Osteoblast (primary cell): Measurements from ENCODE around the gene MEG3. TPM values are rescaled to one million over a fixed set of nuclear protein-coding genes. Genes with fewer than 3 reads are reported as not detected.

Source experiments
- DNase-seq: peaks from one replicate; pipeline ENCODE4 v3.0.0; 2011; ENCODE audit warnings: low spot score, mixed read lengths; ENCODE audit not compliant: insufficient read length; ENCODE audit errors: missing footprints
- H2AFZ ChIP-seq: 2 replicates; pipeline ENCODE4 v1.6.0; 2011; ENCODE audit warnings: mild to moderate bottlenecking, low read length
- H3K27ac ChIP-seq: 2 replicates; pipeline ENCODE4 v1.5.1; 2011; ENCODE audit warnings: mild to moderate bottlenecking, low read depth, low read length, moderate library complexity
- H3K27me3 ChIP-seq: 2 replicates; pipeline ENCODE4 v1.6.0; 2012; ENCODE audit warnings: mild to moderate bottlenecking, control low read depth, inconsistent platforms, low read length, moderate library complexity; ENCODE audit not compliant: insufficient read depth
- H3K36me3 ChIP-seq: 2 replicates; pipeline ENCODE4 v1.5.1; 2011; ENCODE audit warnings: mild to moderate bottlenecking, low read length, control low read depth, moderate library complexity; ENCODE audit not compliant: insufficient read depth
- H3K4me1 ChIP-seq: 2 replicates; pipeline ENCODE4 v1.5.1; 2011; ENCODE audit warnings: mild to moderate bottlenecking, low read length, control low read depth, moderate library complexity; ENCODE audit not compliant: insufficient read depth
- H3K4me2 ChIP-seq: 2 replicates; pipeline ENCODE4 v1.6.0; 2011; ENCODE audit warnings: mild to moderate bottlenecking, low read length; ENCODE audit not compliant: insufficient read depth
- H3K4me3 ChIP-seq: fragments of 200-600 bp; sonication (generic); 3 replicates; pipeline ENCODE4 v1.5.1; 2012; ENCODE audit warnings: mild to moderate bottlenecking, low read length, inconsistent platforms; ENCODE audit not compliant: insufficient read depth
- H3K79me2 ChIP-seq: 2 replicates; pipeline ENCODE4 v1.6.0; 2012; ENCODE audit warnings: mild to moderate bottlenecking, low read length, control low read depth, inconsistent platforms; ENCODE audit not compliant: insufficient read depth
- H3K9me3 ChIP-seq: 2 replicates; pipeline ENCODE4 v1.5.1; 2011; ENCODE audit warnings: low read depth, low read length, control low read depth
- H4K20me1 ChIP-seq: 2 replicates; pipeline ENCODE4 v1.6.0; 2012; ENCODE audit warnings: mild to moderate bottlenecking, low read length, control low read depth; ENCODE audit not compliant: insufficient read depth
- total RNA-seq: library from RNA; depleted of rRNA; stranded (reverse); fragments of >200 nt; gene quantifications from 2 replicates; pipeline ENCODE4 v1.2.3, GENCODE V29; 2012
- TF ChIP-seq, protein P1 (sequence below): IDR thresholded peaks from 2 replicates; pipeline ENCODE4 v1.5.1; 2011; ENCODE audit warnings: mild to moderate bottlenecking, low read depth, low read length, moderate library complexity; ENCODE audit errors: extremely low read depth

MEG3 gene
- total RNA-seq, 1 donor = 200 TPM

DNA sequence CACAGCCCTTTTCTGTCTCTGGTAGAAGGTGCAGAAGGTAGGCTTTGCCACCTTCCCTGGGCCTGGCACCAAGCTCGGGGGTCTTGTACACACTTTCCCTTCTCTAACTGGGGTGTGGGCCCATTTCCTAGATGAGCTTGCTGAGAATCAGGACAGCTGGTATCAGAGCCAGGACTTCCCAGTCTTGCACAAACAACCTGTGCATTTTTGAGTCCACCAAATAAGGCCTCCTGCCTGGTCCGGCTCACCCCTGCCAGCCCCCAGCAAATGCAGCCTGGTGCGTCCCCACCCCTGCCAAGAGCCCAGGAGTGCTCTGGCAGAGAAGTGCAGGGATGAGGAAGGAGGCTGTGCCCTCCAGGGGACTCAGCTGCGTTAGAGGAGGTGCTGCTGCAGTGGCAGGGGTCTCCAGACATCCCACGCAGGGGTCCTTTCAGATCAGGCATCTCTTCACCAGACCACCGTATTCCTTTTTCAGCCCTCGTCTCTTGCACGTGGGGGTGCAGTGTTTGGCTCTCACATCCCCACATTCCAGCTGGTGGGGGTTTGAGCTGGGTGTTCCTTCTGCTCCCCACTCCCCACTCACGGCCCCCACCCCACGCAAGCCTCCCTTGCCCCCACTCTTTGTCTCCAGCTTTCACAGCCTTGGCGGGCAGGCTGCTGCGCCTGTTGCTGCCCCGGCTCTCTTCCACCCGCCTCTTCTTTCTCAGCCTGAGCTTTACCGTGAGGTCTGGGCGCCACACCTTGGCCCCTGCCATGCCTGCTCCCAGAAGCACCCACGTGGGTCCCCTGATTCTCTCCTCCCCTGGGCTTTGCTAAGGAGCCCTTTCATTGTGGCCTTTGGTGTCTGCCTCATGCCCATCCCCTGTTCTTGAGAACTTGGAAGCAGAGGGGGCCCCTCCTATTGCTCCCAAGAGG is 32.3 kb downstream of the MEG3 start:
- Histone ChIP-seq H2AFZ (no peak overlapping the region), H3K9me3 (no peaks in the 10 kb centered on the region), H3K4me3 (no peak overlapping the region), H3K36me3 (peaks cover 35% of the 10 kb centered on the region), H3K79me2 (peaks cover 98% of the 10 kb centered on the region), H4K20me1 (peaks cover 72% of the 10 kb centered on the region), H3K4me1 (peaks cover 7% of the 10 kb centered on the region), H3K27me3 (no peaks in the 10 kb centered on the region), H3K27ac (no peak overlapping the region), H3K4me2 (no peak overlapping the region)
- DNase-seq = peak; percentile 68
- TF ChIP-seq, protein P1, sequence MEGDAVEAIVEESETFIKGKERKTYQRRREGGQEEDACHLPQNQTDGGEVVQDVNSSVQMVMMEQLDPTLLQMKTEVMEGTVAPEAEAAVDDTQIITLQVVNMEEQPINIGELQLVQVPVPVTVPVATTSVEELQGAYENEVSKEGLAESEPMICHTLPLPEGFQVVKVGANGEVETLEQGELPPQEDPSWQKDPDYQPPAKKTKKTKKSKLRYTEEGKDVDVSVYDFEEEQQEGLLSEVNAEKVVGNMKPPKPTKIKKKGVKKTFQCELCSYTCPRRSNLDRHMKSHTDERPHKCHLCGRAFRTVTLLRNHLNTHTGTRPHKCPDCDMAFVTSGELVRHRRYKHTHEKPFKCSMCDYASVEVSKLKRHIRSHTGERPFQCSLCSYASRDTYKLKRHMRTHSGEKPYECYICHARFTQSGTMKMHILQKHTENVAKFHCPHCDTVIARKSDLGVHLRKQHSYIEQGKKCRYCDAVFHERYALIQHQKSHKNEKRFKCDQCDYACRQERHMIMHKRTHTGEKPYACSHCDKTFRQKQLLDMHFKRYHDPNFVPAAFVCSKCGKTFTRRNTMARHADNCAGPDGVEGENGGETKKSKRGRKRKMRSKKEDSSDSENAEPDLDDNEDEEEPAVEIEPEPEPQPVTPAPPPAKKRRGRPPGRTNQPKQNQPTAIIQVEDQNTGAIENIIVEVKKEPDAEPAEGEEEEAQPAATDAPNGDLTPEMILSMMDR = no peak

DNA sequence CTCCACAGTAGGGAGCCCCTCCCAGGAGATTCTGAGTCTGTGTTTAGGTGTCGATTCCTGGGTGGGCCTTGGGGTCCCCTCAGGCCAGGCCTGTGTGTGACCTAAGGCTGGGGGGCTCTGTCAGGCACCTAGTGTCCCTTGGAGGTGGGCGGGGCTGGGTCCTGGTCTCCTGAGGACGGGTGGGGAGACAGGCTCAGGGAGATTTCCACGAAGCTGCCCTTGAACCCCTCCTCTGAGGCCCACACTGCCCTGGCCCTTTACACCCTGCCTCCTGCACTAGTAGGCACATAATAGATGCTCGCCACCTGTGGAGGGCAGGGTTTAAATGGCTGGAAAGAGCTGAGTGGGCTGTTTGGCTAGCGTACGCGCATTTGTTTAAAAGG is 32.9 kb downstream of the MEG3 start:
- peaks cover 7% of the 10 kb centered on the region for H3K4me1 ChIP-seq
- no peak overlapping the region for H3K4me2 ChIP-seq
- peak; percentile 17 for DNase-seq
- no peak overlapping the region for H2AFZ ChIP-seq
- H4K20me1 ChIP-seq = peaks cover 74% of the 10 kb centered on the region
- TF ChIP-seq, protein P1 = no peak
- no peak overlapping the region for H3K27ac ChIP-seq
- no peak overlapping the region for H3K4me3 ChIP-seq
- no peaks in the 10 kb centered on the region for H3K27me3 ChIP-seq
- H3K36me3 ChIP-seq = peaks cover 40% of the 10 kb centered on the region
- H3K9me3 ChIP-seq = no peaks in the 10 kb centered on the region
- H3K79me2 ChIP-seq = peaks cover 99% of the 10 kb centered on the region

GRCh38 chr14:100859781-100860180 is 33.9 kb downstream of the MEG3 start:
- no peak for DNase-seq
- no peak overlapping the region for H3K4me2 ChIP-seq
- peaks cover 7% of the 10 kb centered on the region for H3K4me1 ChIP-seq
- H4K20me1 ChIP-seq = peaks cover 77% of the 10 kb centered on the region
- H3K79me2 ChIP-seq = peaks cover 95% of the 10 kb centered on the region
- H3K36me3 ChIP-seq = peaks cover 38% of the 10 kb centered on the region
- no peak overlapping the region for H3K4me3 ChIP-seq
- no peak overlapping the region for H3K27ac ChIP-seq
- H3K27me3 ChIP-seq = no peaks in the 10 kb centered on the region
- H3K9me3 ChIP-seq = no peaks in the 10 kb centered on the region
- no peak overlapping the region for H2AFZ ChIP-seq
- TF ChIP-seq, protein P1 = no peak

- Histone ChIP-seq H2AFZ (no peak overlapping the region), H3K27ac (no peak overlapping the region), H3K4me1 (peaks cover 15% of the 10 kb centered on the region), H3K36me3 (peaks cover 35% of the 10 kb centered on the region), H3K9me3 (no peaks in the 10 kb centered on the region), H3K27me3 (no peaks in the 10 kb centered on the region), H3K4me3 (no peak overlapping the region), H4K20me1 (peaks cover 77% of the 10 kb centered on the region), H3K4me2 (no peak overlapping the region), H3K79me2 (peaks cover 94% of the 10 kb centered on the region)
- TF ChIP-seq, protein P1 = no peak
- DNase-seq = peak; percentile 53
These were observed 34.8 kb downstream of the MEG3 start for GRCh38 chr14:100860556-100861187.
